NCI-H1105 (cell line): ENCODE data around the gene SYS1.
A peak's percentile ranks its signal among the peaks of the same experiment; 100 is the strongest.

ENCODE experiments used
- DNase-seq: peaks from one replicate; lab custom pipeline; 2025; lab: John Stamatoyannopoulos, UW

The SYS1 gene

DNA sequence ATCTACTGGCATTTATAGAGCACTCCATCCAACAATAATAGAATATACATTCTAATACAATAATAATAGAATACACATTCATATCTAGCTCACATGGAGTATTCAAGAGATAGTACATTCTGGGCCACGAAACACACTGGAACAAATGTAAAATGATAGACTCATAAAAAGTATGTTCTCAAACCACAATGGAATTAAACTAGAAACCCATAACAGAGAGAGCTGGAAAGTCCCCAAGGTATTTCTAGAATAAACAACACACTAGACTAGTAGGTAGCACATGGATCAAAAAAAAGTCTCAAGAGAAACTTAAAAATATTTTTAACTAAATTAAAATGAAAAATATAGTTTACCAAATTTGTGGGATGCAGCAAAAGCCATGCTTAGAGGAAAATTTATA is 24.3 kb downstream of the SYS1 start:
- no peak for DNase-seq

- no peak for DNase-seq
Measured at GRCh38 chr20:45390931-45391330, 28.0 kb downstream of the SYS1 start.

GRCh38 chr20:45391559-45391958 is 28.6 kb downstream of the SYS1 start:
- DNase-seq = no peak

GRCh38 chr20:45392733-45393132 is 29.8 kb downstream of the SYS1 start:
- DNase-seq = no peak

- no peak for DNase-seq
Measured at GRCh38 chr20:45394221-45395113, 31.5 kb downstream of the SYS1 start.

- no peak for DNase-seq
Measured at GRCh38 chr20:45395114-45395415, 32.1 kb downstream of the SYS1 start.

- DNase-seq = no peak
Measured at GRCh38 chr20:45399018-45399417, 36.1 kb downstream of the SYS1 start.

- DNase-seq = no peak
Measured at GRCh38 chr20:45400346-45401031, 37.5 kb downstream of the SYS1 start.

GRCh38 chr20:45402946-45403345 is 40.0 kb downstream of the SYS1 start:
- DNase-seq = no peak

DNA sequence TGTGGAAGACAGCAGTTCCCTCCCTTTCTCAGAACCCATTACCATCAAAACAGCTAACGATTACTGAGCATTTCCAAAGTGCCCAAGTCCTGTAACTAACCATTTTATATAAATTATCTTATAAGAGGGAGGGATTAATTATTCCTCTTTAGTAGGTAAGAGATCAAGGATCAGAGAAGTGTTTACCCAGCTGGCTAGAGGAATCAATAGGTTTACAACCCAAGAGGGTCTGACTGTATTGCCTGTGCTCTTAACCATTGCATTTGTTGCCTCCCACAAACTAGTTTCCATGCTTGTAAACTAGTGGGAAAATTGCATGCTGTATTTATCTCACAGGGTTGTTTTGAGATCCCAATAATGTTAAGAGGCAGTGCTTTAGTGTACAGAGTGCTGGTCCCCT is 41.5 kb downstream of the SYS1 start:
- peak; percentile 76 for DNase-seq

GRCh38 chr20:45405571-45406259 is 42.8 kb downstream of the SYS1 start:
- no peak for DNase-seq

GRCh38 chr20:45406260-45407066 is 43.5 kb downstream of the SYS1 start:
- peak; percentile 59 for DNase-seq

- DNase-seq = peak; percentile 27
Measured at GRCh38 chr20:45407067-45407745, 44.2 kb downstream of the SYS1 start.

- DNase-seq = no peak
Measured at GRCh38 chr20:45407783-45408645, 45.1 kb downstream of the SYS1 start, which contains the start of gene DBNDD2. Gene DBNDD2 (plus strand): TSS chr20:45408289. CDS start chr20:45408468, 179 bp downstream.

GRCh38 chr20:45408646-45409213 is 45.8 kb downstream of the SYS1 start:
- DNase-seq = no peak

DNA sequence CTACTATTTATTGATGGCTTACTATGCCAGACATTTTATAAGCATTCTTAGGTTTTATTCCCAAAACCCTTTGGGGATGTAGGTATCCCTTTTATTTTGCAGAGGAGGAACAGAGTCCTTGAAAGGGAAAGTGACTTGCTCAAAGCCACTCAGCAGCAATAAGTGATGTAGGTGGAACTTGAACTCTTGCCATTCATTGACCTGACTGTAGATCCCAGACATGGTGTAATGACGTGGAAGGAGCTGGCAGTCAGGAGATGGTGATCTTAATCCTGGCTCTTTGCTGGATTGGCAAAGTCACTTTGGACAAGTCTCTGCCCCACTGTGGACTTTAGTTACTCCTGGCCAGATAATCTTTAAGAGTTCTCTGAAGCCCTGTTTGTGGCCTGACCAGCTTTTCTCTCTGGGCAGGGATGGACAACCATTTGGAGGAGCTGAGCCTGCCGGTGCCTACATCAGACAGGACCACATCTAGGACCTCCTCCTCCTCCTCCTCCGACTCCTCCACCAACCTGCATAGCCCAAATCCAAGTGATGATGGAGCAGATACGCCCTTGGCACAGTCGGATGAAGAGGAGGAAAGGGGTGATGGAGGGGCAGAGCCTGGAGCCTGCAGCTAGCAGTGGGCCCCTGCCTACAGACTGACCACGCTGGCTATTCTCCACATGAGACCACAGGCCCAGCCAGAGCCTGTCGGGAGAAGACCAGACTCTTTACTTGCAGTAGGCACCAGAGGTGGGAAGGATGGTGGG is 46.7 kb downstream of the SYS1 start:
- no peak for DNase-seq

DNA sequence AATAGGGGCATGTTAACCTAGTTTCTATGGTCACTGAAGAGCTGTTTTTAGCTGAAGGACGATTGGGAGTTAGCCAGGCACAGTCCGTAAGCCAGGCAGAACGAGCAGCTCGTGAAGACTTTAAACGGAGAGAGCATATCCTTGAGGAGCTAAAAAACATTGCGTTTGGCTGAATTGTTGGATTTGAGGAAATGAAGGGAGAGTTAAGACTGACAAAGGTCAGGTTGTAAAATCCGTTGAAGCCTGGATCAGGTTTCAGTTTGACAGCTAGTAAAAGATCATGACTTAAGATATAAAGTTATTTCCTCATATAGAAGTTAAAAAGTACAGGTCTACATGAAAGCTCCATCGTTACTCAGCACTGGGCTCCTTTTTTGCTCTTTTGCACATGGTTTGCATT is 47.9 kb downstream of the SYS1 start:
- DNase-seq = no peak

DNA sequence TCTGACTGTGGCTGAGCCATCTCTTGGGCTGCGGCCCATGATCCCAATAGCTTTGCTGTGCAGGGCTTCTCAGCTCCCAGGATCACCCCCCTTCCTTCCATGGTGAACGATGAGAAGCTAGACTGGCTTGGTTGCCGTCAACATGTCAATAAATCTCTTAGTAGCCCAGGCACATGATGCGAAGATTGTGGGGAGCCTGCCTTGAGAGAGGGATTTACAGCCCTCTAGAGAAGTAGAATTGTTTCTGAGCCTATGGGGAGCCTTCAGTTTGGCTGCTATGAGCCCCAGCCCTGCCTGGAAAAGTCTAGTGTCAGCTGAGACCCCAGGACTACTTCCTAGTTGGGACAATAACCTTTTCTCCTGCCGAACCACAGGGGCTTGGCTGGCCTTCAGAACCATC is 49.7 kb downstream of the SYS1 start:
- no peak for DNase-seq

DNA sequence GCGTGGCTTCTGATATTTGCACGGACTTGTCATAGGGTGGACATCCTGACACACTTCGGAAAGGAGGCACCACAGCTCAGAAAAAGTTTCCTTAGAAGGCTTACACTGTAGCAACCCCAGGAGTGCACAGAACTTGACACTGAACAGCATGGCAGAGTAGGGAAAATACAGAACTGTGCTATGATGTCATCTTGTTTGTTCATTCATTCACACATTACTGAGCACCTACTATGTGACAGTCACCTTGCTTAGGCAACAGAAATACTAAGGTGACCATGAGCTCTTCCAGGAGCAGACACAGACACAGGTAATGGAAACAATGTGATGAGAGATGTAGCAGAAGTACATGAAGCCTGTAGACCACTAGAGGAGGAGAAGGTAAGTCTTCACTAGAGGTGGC is 50.5 kb downstream of the SYS1 start:
- DNase-seq = no peak
